HG03342 (cell line): ENCODE data around the gene C1orf21.

ENCODE experiments used
- ATAC-seq: cut with Tn5 transposase; IDR thresholded peaks from one replicate; pipeline ENCODE4 v1.9.1; 2021; ENCODE audit warnings: mild to moderate bottlenecking, moderate library complexity; ENCODE audit not compliant: unreplicated experiment

The C1orf21 gene

DNA sequence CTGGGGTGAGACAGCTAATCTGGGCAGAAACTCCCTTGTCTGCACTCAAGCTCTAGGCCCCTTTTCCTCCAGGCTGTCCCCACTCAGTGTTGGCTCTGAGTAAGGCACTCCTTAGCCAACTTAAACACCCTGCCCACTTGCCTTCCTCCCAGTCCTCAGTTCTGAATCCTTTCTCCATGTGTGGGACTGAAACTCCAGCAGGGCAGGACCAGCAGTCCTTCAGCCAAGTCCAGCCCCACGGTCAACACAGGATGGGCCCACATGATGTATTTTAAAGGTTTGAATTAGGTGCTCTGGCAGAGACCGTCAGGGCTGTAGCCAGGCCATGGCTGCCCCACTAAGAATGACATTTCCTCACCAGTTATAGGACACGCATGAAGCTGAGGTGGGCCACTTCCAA, 260.0 kb downstream of the C1orf21 start:
- ATAC-seq: no peak

DNA sequence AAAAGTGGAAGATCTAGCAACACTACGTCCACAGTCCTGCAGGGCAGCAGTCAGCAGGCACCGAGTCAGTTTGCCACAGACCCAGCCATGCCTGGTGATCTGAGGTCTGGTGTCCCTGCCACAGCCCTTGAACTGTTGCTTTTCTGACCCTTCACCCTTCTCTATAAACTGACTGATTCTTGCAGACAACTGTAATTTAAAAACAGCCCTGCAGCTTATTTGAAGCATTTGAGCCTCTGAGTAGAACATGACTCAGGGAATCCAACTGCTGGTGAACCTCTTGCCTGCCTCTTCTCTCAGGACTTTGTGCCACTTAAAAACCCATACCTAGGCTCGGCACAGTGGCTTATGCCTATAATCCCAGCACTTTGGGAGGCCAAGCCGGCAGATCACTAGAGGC, 260.6 kb downstream of the C1orf21 start:
- ATAC-seq: no peak

- ATAC-seq: no peak
Observed at GRCh38 chr1:184648160-184648855, 261.5 kb downstream of the C1orf21 start.

- no peak for ATAC-seq
Observed at GRCh38 chr1:184648856-184649201, 262.0 kb downstream of the C1orf21 start.

DNA sequence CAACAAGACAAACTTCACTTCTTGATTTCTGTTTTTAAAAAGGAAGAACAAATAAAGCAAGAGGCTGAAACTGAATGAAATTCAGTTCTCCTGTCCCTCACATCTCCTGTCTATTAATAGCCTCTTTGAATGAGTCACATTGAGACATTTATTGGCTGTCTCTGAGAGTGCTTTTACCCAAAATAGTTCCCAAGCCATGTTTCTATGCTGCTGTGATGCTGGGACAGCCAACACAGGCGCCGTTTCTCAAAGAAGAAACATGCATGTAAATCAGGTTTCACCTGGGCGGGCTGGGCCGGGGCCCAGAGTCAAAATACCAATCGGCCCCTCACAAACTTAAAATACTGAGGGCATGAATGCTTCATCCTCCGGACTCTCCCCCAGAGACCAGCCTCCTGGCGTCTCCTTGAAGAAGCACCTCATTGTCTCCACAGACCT, 262.6 kb downstream of the C1orf21 start:
- peak; percentile 90 for ATAC-seq

DNA sequence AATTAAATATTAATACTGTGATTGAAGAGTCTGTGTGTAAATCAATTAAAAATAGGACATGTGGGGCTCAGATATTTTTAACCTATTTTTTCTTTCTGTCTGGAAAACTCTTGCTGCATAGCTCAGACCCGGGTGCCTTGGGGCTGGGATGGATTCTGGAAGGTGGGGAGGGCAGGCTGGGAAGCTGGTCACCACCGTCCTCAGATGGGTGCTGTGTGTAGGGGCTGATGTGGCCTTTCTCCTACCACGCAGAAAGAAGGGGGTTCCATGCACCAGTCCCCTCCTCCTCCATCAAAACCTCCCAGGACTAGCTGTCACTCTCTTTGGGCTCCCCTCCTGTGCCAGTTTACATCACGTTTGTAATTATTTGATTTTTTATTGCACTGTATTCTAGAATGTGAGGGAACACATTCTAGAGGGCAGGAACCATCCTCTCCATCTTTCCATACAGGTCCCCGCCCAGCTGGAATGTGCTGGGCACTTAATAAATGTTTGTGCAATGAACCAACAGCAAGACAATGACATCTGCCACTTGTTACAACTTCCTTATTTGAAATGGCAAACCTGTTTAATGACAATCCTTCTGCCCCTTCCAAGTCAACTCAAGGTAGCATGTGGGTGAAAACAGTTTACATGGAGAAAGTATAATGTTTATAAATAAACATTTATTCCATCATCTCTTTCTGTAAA, 263.5 kb downstream of the C1orf21 start:
- no peak for ATAC-seq

DNA sequence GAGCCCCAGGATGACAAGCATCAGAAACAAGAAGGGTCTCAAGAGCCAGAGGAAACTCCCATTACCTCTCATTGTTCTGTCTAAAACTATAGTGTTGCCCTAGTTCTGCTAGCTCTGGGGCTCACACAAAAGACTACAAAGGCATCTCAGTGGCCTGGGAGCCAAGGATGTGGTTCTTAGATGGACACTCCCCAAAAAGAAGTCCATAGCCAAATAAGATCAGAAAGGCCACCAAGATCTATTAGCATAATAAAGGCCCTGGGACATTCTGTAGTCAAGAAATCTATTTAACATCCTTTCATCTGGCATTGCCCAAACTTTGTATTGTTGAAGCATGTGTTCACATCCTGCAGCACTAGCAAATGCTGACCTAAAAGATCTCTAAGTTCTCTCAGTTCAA, 268.4 kb downstream of the C1orf21 start:
- ATAC-seq: no peak

DNA sequence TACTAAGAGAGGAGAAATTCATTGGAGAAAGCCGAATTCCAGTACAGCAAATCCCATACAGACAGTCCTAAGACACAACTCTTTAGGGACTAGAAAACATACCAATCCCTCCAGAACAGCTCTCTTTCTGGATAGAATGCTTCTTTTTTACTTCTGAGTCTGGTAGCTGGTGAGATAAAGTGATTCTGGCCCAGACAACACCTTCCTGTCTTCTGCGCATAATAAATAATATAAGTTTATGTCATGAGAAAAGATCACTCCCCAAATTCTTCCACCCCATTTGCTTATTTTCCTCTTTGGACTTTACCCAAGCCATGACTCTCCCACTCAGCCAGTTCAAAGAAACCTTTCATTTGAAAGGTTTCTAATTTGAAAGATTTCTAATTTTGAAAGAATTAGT, 269.4 kb downstream of the C1orf21 start:
- ATAC-seq: no peak

- ATAC-seq: no peak
Observed at GRCh38 chr1:184658055-184658454, 271.2 kb downstream of the C1orf21 start.

GRCh38 chr1:184660462-184661191, 273.8 kb downstream of the C1orf21 start:
- no peak for ATAC-seq

GRCh38 chr1:184661801-184662200, 275.0 kb downstream of the C1orf21 start:
- no peak for ATAC-seq

- ATAC-seq: peak; percentile 78
Observed at GRCh38 chr1:184664042-184664660, 277.3 kb downstream of the C1orf21 start.

- ATAC-seq: no peak
Observed at GRCh38 chr1:184664661-184665060, 277.8 kb downstream of the C1orf21 start.

- no peak for ATAC-seq
Observed at GRCh38 chr1:184665360-184665759, 278.5 kb downstream of the C1orf21 start.

GRCh38 chr1:184669391-184669790, 282.6 kb downstream of the C1orf21 start:
- ATAC-seq: no peak

- ATAC-seq: no peak
Observed at GRCh38 chr1:184672013-184672726, 285.3 kb downstream of the C1orf21 start.

DNA sequence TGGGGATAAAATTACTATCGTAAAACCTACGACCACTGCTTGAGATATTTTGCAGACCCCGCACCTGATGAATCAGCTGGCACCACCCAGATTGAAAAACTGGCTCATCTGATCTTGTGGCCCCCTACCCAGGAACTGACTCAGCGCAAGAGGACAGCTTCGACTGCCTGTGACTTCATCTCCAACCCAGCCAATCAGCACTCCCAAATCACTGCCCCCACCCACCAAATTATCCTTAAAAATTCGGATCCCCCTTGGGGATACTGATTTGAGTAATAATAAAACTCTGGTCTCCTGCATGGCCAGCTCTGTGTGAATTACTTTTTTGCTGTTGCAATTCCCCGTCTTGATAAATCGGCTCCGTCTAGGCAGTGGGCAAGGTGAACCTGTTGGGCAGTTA, 286.5 kb downstream of the C1orf21 start:
- no peak for ATAC-seq

- no peak for ATAC-seq
Observed at GRCh38 chr1:184677344-184677743, 290.5 kb downstream of the C1orf21 start.
